GM18951 (cell line): ENCODE data around the gene RBM4.
"Not testable (repeated sequence)": the region's sequence is repeated elsewhere in the genome, so short reads cannot be mapped to it uniquely, and the experiment has no call there.

Source experiments
- POLR2A ChIP-seq: IDR thresholded peaks from 4 replicates; pipeline ENCODE4 v1.6.1; 2011; ENCODE audit warnings: mild to moderate bottlenecking; ENCODE audit not compliant: insufficient read length, insufficient read depth; ENCODE audit errors: extremely low read depth
- in situ Hi-C: fragments of 300-500 bp; cut with MboI; formaldehyde crosslinking; loops from one replicate; pipeline ENCODE4 v1.12.0; 2022; ENCODE audit warnings: low sequenced_read_pairs, mixed read lengths, inconsistent platforms; ENCODE audit not compliant: unreplicated experiment

Gene RBM4

GRCh38 chr11:66626926-66627325, 11.6 kb upstream of the RBM4 start:
- in situ Hi-C loops: no loop called here
- no peak for TF ChIP-seq POLR2A

- TF ChIP-seq POLR2A: peak; percentile 26
- in situ Hi-C loops: no loop called here
These were observed 10.4 kb upstream of the RBM4 start for GRCh38 chr11:66628061-66628603.

GRCh38 chr11:66629356-66629755, 9.1 kb upstream of the RBM4 start:
- TF ChIP-seq POLR2A: no peak
- in situ Hi-C loops: no loop called here

GRCh38 chr11:66631883-66632282, 6.6 kb upstream of the RBM4 start:
- no peak for TF ChIP-seq POLR2A
- in situ Hi-C loops: no loop called here

- in situ Hi-C loops: no loop called here
- no peak for TF ChIP-seq POLR2A
These were observed 5.6 kb upstream of the RBM4 start for GRCh38 chr11:66632952-66633351.

GRCh38 chr11:66636411-66636810, 2.1 kb upstream of the RBM4 start:
- TF ChIP-seq POLR2A: no peak
- in situ Hi-C loops: no loop called here

- no peak for TF ChIP-seq POLR2A
- in situ Hi-C loops: no loop called here
These were observed 836 bp upstream of the RBM4 start for GRCh38 chr11:66637557-66638176.

- in situ Hi-C loops: no loop called here
- no peak for TF ChIP-seq POLR2A
These were observed 737 bp downstream of the RBM4 start for GRCh38 chr11:66639066-66639813.

GRCh38 chr11:66639814-66640340, 1.4 kb downstream of the RBM4 start:
- in situ Hi-C loops: not testable (repeated sequence)

- no peak for TF ChIP-seq POLR2A
- in situ Hi-C loops: no loop called here
These were observed 3.3 kb downstream of the RBM4 start for GRCh38 chr11:66641834-66642233.

GRCh38 chr11:66643745-66644437, 5.4 kb downstream of the RBM4 start:
- in situ Hi-C loops: no loop called here
- TF ChIP-seq POLR2A: no peak

- no peak for TF ChIP-seq POLR2A
- in situ Hi-C loops: no loop called here
These were observed 8.3 kb downstream of the RBM4 start for GRCh38 chr11:66646828-66647227.

GRCh38 chr11:66649903-66650302, 11.4 kb downstream of the RBM4 start:
- no peak for TF ChIP-seq POLR2A
- in situ Hi-C loops: no loop called here
